T-helper 2 cell treated with Interferon-gamma antibody and Interleukin-4, amounts not matched to agents 5 μg/mL and 100 μg/mL, for 36 hours (primary cell): ENCODE data around the gene SLF2.

ENCODE experiments used
- DNase-seq: peaks from one replicate; pipeline ENCODE4 v3.0.0; 2021; ENCODE audit warnings: low spot score
- H3K27ac Mint-ChIP-seq: one replicate; pipeline ENCODE4 v1.8.0; 2021; ENCODE audit warnings: mild to moderate bottlenecking, mixed read lengths
- H3K27me3 Mint-ChIP-seq: one replicate; pipeline ENCODE4 v1.8.0; 2021; ENCODE audit warnings: low read depth, mixed read lengths
- H3K36me3 Mint-ChIP-seq: one replicate; pipeline ENCODE4 v1.8.0; 2021; ENCODE audit warnings: low read depth, mixed read lengths
- H3K4me1 Mint-ChIP-seq: one replicate; pipeline ENCODE4 v1.8.0; 2021; ENCODE audit warnings: low read depth, mixed read lengths
- H3K4me3 Mint-ChIP-seq: one replicate; pipeline ENCODE4 v1.8.0; 2022; ENCODE audit warnings: mild to moderate bottlenecking, moderate library complexity, mixed read lengths
- H3K9me3 Mint-ChIP-seq: one replicate; pipeline ENCODE4 v1.8.0; 2021; ENCODE audit warnings: mixed read lengths

Gene SLF2

GRCh38 chr10:100930368-100930767 is 17.6 kb downstream of the SLF2 start:
- Mint-ChIP-seq H3K27me3 (no peaks in the 10 kb centered on the region), H3K9me3 (no peaks in the 10 kb centered on the region), H3K27ac (no peak overlapping the region), H3K4me1 (peaks cover 3% of the 10 kb centered on the region), H3K4me3 (no peak overlapping the region), H3K36me3 (peaks cover 47% of the 10 kb centered on the region)
- no peak for DNase-seq

GRCh38 chr10:100934084-100934659 is 21.4 kb downstream of the SLF2 start:
- no peak overlapping the region for H3K27ac Mint-ChIP-seq
- peaks cover 3% of the 10 kb centered on the region for H3K4me1 Mint-ChIP-seq
- no peaks in the 10 kb centered on the region for H3K9me3 Mint-ChIP-seq
- H3K4me3 Mint-ChIP-seq, result no peak overlapping the region
- peaks cover 37% of the 10 kb centered on the region for H3K36me3 Mint-ChIP-seq
- DNase-seq, result no peak
- H3K27me3 Mint-ChIP-seq, result no peaks in the 10 kb centered on the region

DNA sequence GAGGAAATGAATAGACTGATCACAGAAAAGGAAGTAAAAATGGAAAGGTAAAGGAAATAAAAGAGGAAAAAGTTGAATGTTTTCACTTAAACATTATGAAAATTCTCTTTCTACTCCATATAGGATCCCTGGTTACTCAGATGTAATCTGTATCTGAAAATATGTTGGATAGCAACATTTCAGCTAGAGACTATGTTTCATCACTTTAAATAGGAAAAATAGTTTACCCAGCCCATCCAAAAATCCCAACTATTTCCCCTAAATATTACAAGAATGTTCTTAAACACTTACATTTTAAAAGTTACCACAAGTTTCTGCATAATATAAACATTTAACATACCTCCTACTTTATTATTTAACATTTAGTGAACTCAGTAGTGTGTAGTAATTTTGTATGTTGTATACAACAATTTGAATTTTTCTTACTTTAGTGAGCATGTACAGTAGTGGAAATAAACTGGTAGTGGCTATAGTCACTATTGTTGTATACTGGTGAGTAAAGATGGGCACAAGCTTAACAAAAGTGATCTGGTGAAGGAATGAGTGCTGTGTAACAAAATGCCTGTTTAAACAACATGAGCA is 27.1 kb downstream of the SLF2 start:
- no peak overlapping the region for H3K27ac Mint-ChIP-seq
- no peak overlapping the region for H3K4me3 Mint-ChIP-seq
- H3K9me3 Mint-ChIP-seq, result no peaks in the 10 kb centered on the region
- no peaks in the 10 kb centered on the region for H3K27me3 Mint-ChIP-seq
- peaks cover 7% of the 10 kb centered on the region for H3K4me1 Mint-ChIP-seq
- peaks cover 45% of the 10 kb centered on the region for H3K36me3 Mint-ChIP-seq
- DNase-seq, result no peak

GRCh38 chr10:100942229-100942628 is 29.5 kb downstream of the SLF2 start:
- no peak overlapping the region for H3K27ac Mint-ChIP-seq
- H3K36me3 Mint-ChIP-seq, result peaks cover 56% of the 10 kb centered on the region
- no peak for DNase-seq
- H3K27me3 Mint-ChIP-seq, result no peaks in the 10 kb centered on the region
- no peaks in the 10 kb centered on the region for H3K9me3 Mint-ChIP-seq
- H3K4me1 Mint-ChIP-seq, result peaks cover 7% of the 10 kb centered on the region
- H3K4me3 Mint-ChIP-seq, result no peak overlapping the region

- Mint-ChIP-seq H3K4me1 (peaks cover 7% of the 10 kb centered on the region), H3K27ac (peak overlapping the region; percentile 58), H3K27me3 (no peaks in the 10 kb centered on the region), H3K4me3 (no peak overlapping the region), H3K36me3 (peaks cover 53% of the 10 kb centered on the region), H3K9me3 (no peaks in the 10 kb centered on the region)
- no peak for DNase-seq
Measured at GRCh38 chr10:100943508-100943907, 30.7 kb downstream of the SLF2 start.

GRCh38 chr10:100945754-100946153 is 33.0 kb downstream of the SLF2 start:
- H3K4me3 Mint-ChIP-seq, result no peak overlapping the region
- peaks cover 53% of the 10 kb centered on the region for H3K36me3 Mint-ChIP-seq
- DNase-seq, result no peak
- no peaks in the 10 kb centered on the region for H3K9me3 Mint-ChIP-seq
- H3K4me1 Mint-ChIP-seq, result peaks cover 7% of the 10 kb centered on the region
- no peak overlapping the region for H3K27ac Mint-ChIP-seq
- no peaks in the 10 kb centered on the region for H3K27me3 Mint-ChIP-seq

GRCh38 chr10:100948916-100949315 is 36.2 kb downstream of the SLF2 start:
- Mint-ChIP-seq H3K27ac (no peak overlapping the region), H3K9me3 (no peaks in the 10 kb centered on the region), H3K36me3 (peaks cover 37% of the 10 kb centered on the region), H3K27me3 (no peaks in the 10 kb centered on the region), H3K4me3 (no peak overlapping the region), H3K4me1 (no peaks in the 10 kb centered on the region)
- DNase-seq, result no peak

- Mint-ChIP-seq H3K4me3 (no peak overlapping the region), H3K9me3 (no peaks in the 10 kb centered on the region), H3K36me3 (peaks cover 45% of the 10 kb centered on the region), H3K4me1 (peaks cover 5% of the 10 kb centered on the region), H3K27ac (no peak overlapping the region), H3K27me3 (no peaks in the 10 kb centered on the region)
- no peak for DNase-seq
Measured at GRCh38 chr10:100960251-100960650, 47.5 kb downstream of the SLF2 start.

DNA sequence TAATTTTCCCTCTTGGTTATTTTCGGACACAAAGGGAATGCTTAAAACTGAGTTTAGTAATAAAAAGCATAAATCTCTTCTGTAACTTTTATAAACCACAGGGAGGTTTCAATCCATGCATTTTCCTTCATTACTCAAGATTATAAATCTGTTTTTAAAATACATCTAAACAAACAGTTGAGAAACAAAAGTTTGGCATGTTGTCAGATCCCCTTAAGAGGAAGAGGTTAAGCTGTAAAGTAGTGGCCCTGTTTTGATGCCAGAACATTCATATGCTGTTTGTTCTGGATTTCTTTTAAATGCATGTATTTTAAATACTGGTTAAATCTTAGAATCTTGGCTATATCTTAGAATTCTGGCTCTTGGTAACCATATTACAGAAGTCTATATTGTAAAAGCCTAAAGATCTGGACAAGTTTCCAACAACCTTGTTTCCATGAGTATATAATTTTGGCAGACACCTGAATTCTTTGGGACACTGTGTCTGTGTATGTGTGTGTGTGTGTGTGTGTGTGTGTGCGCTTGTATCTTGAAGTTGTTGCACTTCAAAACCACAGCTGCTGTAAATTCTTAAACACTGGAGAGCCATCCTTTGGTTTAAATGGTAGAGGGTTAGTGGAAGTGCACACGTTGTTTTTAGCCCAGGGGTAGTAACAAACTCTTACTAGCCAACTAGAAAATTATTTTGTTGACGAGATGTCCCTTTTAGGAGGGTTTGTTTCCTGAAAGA is 49.8 kb downstream of the SLF2 start:
- no peak overlapping the region for H3K27ac Mint-ChIP-seq
- no peaks in the 10 kb centered on the region for H3K4me1 Mint-ChIP-seq
- H3K36me3 Mint-ChIP-seq, result peaks cover 36% of the 10 kb centered on the region
- H3K27me3 Mint-ChIP-seq, result no peaks in the 10 kb centered on the region
- H3K4me3 Mint-ChIP-seq, result no peak overlapping the region
- DNase-seq, result no peak
- no peaks in the 10 kb centered on the region for H3K9me3 Mint-ChIP-seq

DNA sequence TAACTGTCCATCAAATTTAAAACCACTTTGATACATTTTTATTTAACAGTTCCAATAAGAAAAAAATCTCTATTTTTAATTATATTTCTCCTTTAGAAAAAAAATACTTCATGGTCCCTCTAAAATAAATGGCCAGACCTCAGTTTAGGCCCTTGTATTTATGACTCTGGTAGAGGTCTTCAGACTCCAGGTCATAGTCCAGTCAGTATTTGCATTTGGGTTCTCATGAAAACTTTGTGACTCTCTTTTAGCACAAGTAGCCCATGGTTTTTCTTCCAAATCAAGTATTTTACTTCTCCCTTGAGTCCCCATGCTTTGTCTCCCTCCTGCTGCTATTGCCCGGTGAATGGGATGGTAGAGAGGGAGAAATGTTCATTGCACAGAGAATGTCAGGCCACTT is 51.1 kb downstream of the SLF2 start:
- H3K27me3 Mint-ChIP-seq, result peaks cover 4% of the 10 kb centered on the region
- DNase-seq, result no peak
- no peaks in the 10 kb centered on the region for H3K9me3 Mint-ChIP-seq
- peaks cover 32% of the 10 kb centered on the region for H3K36me3 Mint-ChIP-seq
- H3K4me3 Mint-ChIP-seq, result no peak overlapping the region
- no peak overlapping the region for H3K27ac Mint-ChIP-seq
- peaks cover 5% of the 10 kb centered on the region for H3K4me1 Mint-ChIP-seq

DNA sequence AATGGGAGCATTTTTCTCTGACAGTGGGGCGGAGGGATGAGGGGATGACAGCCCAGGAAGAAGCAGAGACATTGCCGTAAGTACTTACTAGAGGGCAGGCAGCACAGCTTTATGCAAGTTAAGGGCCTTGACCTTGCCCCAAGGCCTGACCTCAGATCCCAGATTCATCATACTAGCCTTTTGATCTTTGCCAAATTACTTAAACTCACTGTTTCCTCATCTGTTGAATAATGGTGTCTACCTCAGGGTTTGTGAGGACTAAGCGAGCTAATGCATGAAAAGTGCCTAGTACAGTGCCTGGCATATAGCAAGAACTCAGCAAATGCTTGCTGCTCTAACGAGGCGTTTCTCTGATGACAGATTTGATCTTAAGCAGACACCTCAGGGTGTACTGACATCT is 53.1 kb downstream of the SLF2 start:
- no peak overlapping the region for H3K4me3 Mint-ChIP-seq
- no peak for DNase-seq
- no peaks in the 10 kb centered on the region for H3K9me3 Mint-ChIP-seq
- no peak overlapping the region for H3K27ac Mint-ChIP-seq
- H3K27me3 Mint-ChIP-seq, result peaks cover 8% of the 10 kb centered on the region
- peaks cover 17% of the 10 kb centered on the region for H3K36me3 Mint-ChIP-seq
- H3K4me1 Mint-ChIP-seq, result peaks cover 7% of the 10 kb centered on the region

DNA sequence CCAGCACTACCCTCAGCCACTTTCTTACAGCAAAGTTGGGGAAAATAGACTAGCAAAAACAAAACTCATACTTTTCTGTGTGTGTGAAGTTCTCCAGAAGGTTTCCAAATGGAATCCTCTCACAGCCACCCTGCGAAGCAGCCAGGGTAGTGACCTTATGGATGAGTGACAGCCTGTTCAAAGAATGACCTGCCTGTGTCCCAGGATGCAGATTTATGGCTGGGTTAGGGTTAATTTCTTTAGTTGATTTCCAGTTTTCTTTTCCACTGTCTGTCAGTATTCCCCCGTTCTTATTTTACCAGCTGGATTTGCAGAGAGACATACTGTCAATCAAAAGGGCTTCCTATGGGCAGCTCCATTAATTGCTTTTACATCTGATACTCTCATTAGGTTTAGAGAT is 54.1 kb downstream of the SLF2 start:
- peaks cover 7% of the 10 kb centered on the region for H3K4me1 Mint-ChIP-seq
- H3K27me3 Mint-ChIP-seq, result peaks cover 8% of the 10 kb centered on the region
- DNase-seq, result no peak
- peaks cover 13% of the 10 kb centered on the region for H3K36me3 Mint-ChIP-seq
- no peak overlapping the region for H3K27ac Mint-ChIP-seq
- H3K9me3 Mint-ChIP-seq, result no peaks in the 10 kb centered on the region
- H3K4me3 Mint-ChIP-seq, result no peak overlapping the region

DNA sequence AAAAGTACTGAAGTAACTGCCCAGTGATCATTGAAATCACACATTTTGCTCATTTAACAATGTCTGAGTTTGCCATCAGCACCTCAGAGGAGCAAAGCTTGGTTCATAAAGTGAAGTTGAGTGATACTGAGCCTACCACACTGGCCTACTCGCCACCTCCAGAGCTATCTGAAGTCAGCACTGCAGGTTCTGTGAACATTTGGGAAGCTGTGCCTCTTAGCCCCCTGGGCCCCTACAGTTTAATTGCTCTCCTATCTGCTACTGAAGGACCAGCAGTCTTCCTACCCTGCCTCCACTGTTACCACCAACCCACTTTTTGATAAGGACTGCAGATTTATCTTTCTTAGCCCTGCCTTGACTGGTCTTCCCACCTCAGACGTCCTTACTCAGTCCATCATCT is 54.6 kb downstream of the SLF2 start:
- DNase-seq, result no peak
- H3K4me3 Mint-ChIP-seq, result no peak overlapping the region
- H3K36me3 Mint-ChIP-seq, result peaks cover 9% of the 10 kb centered on the region
- H3K27me3 Mint-ChIP-seq, result peaks cover 8% of the 10 kb centered on the region
- H3K27ac Mint-ChIP-seq, result no peak overlapping the region
- no peaks in the 10 kb centered on the region for H3K9me3 Mint-ChIP-seq
- peaks cover 7% of the 10 kb centered on the region for H3K4me1 Mint-ChIP-seq

DNA sequence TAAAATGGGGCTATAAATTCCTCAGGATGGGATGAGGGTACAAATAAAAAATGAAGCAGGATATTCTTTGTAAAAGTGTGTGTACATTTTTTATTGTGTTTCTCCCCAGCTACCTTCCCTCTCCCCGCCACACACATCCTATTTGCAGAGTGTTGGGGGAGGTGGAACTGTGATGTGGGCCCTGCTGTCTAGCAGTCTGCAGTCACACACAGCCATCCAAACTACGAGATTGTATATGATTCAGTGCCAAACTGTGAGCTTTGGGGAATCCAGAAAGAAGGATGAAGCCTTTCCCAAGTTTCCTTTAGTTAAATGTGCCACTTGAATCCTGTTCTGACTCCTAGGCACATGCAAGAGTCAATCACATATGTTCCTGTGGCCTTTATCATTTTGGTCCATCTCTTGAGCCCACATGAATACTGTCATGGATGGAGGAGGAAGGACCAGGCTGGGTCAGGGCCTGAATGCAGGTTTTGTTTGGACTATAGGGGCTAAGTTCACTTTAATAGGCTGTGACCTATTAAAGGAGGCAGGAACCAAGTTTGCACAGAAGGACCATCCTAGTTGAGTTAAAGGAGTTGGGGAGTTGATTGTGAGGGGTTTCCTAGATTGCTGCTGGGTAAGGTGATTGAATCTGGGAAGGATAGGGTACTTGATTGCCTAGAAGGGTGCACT is 55.4 kb downstream of the SLF2 start:
- Mint-ChIP-seq H3K27me3 (peaks cover 8% of the 10 kb centered on the region), H3K27ac (no peak overlapping the region), H3K36me3 (peaks cover 6% of the 10 kb centered on the region), H3K4me3 (peak overlapping the region; percentile 71), H3K9me3 (no peaks in the 10 kb centered on the region), H3K4me1 (peaks cover 7% of the 10 kb centered on the region)
- DNase-seq, result no peak
